NCI-H1436 (cell line): ENCODE results near the gene FBRS.
A peak's percentile ranks its signal among the peaks of the same experiment; 100 is the strongest.
"Not testable (repeated sequence)": the region's sequence is repeated elsewhere in the genome, so short reads cannot be mapped to it uniquely, and the experiment has no call there.

ENCODE experiments used
- DNase-seq: peaks from one replicate; lab custom pipeline; 2025; lab: John Stamatoyannopoulos, UW

FBRS gene

DNA sequence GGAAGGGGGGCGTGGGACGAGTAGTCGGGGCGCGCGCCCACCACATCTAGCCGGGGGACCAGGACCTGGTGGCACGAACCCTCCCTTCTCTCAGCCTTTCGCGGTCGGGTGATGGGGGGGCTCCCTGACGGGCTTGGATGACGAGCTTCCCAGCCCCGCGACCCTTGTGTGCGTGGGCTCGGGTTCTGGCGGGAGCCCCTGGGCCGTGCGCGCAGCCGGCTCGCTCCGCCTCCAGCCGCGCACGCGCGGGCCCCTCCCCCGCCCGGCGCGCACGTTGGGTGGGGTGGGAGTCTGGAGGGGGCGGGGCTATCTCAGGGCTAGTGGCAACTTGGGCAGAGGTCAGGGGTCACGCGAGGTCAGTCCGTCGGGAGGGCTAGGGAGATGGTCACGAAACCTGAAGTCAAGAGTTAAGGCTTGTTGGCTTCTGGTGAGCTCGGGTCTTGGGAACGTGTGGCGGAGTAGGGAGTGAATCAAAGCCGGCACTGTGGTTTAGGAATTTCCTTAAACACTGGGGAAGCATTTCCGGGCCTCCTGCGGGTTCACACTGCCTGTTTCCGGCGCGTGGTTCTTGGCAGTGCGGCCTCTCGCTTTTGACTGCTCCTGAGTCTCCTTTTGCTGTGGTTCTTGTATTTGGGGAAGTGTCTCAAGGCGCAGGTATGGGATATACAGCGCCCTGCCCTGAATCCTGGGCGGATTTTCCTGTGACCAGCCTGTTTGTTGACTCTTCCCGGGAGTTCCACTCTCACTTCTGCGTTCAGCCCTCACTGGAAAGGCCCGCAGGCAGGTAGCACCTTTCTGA is 40.8 kb downstream of the FBRS start, which contains the start of gene SRCAP:
Gene SRCAP (plus strand): TSS at position 356 of the 799 bp plus-strand sequence. CDS start 1,654 bp downstream, outside the sequence.
- DNase-seq: peak; percentile 72

DNA sequence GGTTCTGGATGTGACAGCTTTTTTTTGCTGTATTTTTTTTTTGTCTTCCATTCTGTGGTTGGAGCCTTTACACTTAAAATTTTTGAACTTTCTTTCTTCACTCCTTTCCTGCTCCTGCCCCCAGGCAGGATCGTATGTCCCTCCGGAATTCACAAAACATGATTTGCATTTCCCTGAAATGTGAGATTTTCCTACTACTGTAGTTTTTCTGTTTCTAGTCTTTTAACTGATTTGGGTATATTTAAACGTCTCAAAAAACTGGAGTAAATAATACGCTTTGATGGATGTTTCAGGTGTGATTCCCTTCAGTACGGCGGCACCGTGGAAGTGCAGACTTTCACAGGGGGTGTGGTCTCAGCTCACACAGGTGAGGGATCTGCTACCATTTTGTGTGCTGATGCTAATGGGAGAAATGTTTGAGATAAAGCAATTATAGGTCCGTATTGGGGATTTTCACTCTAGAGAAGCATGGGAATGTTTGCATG is 41.4 kb downstream of the FBRS start:
- DNase-seq: no peak

DNA sequence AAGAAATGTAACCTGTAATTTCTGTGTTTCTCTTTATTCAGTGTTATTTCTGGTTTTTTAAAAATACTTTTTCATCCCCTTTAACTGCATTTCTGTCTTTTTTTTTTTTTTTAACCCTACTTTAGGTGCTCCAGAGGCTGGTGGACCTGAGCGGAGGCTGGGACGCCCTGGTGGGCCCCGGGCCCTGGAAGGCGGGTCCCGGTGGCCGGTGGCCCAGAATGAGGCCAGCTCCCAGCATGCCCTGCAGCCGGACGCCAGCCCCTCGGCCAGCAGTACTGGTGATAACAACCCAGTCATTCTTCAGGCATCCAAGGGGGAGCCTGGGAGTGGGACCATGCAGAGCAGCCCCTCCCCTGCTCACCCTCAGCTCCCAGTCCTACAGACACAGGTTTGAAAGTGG is 42.3 kb downstream of the FBRS start:
- DNase-seq: no peak

DNA sequence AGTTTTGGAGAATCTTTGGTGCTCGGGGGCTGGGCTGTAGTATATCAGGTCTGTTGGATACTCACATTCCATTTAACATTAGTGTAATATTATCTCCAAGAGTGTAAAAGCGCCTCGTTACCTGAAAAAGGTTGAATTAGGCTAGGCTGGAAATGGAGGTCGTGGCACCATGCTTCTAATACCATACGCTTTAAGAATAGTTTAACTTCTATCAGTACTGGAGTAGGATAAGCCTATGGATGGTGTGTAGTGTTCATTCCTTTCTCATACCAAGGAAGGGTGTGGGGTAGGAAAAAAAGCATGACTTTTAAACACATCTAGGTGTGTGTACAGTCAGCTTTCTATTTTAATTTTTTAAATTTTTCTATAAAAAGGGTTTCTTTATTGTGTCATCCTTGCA is 42.7 kb downstream of the FBRS start:
- DNase-seq: no peak

DNA sequence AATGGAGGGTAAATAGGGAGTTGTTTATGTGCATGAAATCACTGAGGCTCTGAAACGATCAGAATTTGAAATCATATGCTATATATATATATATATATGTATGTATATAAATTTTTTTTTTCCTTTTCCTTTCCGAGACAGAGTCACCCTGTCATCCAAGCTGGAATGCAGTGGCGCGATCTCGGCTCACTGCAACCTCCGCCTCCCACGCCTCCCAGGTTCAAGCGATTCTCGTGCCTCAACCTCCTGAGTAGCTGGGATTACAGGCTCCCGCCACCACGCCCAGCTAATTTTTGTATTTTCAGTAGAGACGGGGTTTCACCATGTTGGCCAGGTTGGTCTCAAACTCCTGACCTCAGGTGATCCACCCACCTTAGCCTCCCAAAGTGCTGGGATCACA is 44.8 kb downstream of the FBRS start:
- DNase-seq: not testable (repeated sequence)

DNA sequence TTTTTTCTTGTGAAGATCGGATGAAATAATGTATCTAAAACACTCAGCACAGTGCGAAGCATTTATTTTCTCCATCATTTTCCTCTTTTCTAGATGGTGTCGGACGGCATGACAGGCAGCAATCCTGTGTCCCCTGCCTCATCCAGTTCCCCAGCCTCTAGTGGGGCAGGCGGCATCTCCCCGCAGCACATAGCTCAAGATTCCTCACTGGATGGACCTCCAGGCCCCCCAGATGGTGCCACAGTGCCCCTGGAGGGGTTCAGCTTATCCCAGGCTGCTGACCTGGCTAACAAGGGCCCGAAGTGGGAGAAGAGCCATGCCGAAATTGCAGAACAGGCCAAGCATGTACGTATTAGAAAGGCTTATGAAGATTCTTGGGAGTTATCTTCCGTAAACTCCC is 45.7 kb downstream of the FBRS start:
- DNase-seq: no peak

GRCh38 chr16:30706046-30706445 is 47.8 kb downstream of the FBRS start:
- no peak for DNase-seq

DNA sequence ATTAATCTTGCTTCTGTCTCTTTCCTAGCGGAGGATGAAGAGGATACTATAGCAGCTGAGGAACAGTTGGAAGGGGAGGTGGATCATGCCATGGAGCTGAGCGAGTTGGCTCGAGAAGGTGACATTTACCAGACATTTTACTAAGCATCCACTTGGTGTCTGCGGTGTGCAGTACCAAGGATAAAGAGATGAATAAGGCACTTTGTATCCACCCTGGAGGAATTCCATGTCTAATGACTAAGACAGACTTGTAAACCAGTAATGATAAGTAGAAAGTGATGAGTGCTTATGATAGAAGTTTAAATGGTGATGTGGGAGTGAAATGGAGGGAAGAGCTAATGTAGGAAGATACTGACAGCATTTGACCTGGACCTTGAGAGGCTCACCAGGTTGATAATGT is 52.7 kb downstream of the FBRS start:
- no peak for DNase-seq

DNA sequence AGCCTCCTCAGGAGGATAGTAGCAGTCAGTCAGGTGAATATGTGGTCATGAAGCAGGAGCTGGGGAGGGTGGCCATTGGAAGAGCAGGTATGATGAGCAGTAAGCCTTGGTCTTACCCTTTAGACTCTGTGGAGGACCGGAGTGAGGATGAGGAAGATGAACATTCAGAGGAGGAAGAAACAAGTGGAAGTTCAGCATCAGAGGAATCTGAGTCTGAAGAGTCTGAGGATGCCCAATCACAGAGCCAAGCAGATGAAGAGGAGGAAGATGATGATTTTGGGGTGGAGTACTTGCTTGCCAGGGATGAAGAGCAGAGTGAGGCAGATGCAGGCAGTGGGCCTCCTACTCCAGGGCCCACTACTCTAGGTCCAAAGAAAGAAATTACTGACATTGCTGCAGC is 53.5 kb downstream of the FBRS start:
- DNase-seq: no peak

GRCh38 chr16:30715750-30716445 is 57.7 kb downstream of the FBRS start:
- DNase-seq: no peak

DNA sequence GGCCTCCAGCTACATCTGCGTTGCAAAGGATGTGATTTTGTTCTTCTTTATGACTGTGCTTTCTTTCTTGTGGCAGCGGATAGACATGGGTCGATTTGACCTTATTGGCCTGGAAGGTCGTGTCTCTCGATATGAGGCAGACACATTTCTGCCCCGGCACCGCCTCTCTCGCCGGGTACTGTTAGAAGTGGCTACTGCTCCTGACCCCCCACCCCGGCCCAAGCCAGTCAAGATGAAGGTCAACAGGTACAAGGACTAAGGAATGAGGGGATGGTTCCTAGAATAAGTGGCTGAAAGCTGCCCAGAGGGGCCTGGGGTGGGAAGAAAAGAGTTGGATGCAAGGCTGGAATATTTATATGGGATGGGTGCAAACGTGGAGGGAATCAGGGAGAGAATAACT is 61.9 kb downstream of the FBRS start:
- DNase-seq: no peak
